Stimulated activated CD4-positive, alpha-beta T cell treated with anti-CD3 and anti-CD28 coated beads, Interleukin-12 subunit alpha, Interleukin-12 subunit beta, amount 100 ng/mL, for 4 hours (primary cell): ENCODE results near the gene TOP3A.
A peak's percentile ranks its signal among the peaks of the same experiment; 100 is the strongest.
"Not testable (repeated sequence)": the region's sequence is repeated elsewhere in the genome, so short reads cannot be mapped to it uniquely, and the experiment has no call there.

ENCODE experiments used
- DNase-seq: peaks from one replicate; pipeline ENCODE4 v3.0.0-alpha.2; 2020

TOP3A gene

GRCh38 chr17:18314731-18315561, at the start of gene TOP3A, which contains the start of gene SMCR8:
TSS of gene TOP3A (minus strand) at chr17:18314994. CDS start at chr17:18314778, 216 bp downstream.
TSS of gene SMCR8 (plus strand) at chr17:18315293. CDS start at chr17:18315790, 497 bp downstream.
- peak; percentile 97 for DNase-seq

GRCh38 chr17:18364166-18364565, 49.4 kb upstream of the TOP3A start:
- no peak for DNase-seq

- peak; percentile 88 for DNase-seq
Observed at GRCh38 chr17:18363101-18364049, 48.6 kb upstream of the TOP3A start, which contains the start of gene SHMT1. TSS of gene SHMT1 (minus strand) at chr17:18363550. CDS start at chr17:18355981, 7,569 bp downstream.

- no peak for DNase-seq
Observed at GRCh38 chr17:18362698-18363100, 47.9 kb upstream of the TOP3A start.

- no peak for DNase-seq
Observed at GRCh38 chr17:18361837-18362697, 47.3 kb upstream of the TOP3A start.

GRCh38 chr17:18360518-18360917, 45.7 kb upstream of the TOP3A start:
- DNase-seq = no peak

GRCh38 chr17:18356624-18357023, 41.8 kb upstream of the TOP3A start:
- DNase-seq = no peak

- no peak for DNase-seq
Observed at GRCh38 chr17:18353541-18353940, 38.7 kb upstream of the TOP3A start.

- DNase-seq = no peak
Observed at GRCh38 chr17:18344021-18344420, 29.2 kb upstream of the TOP3A start.

GRCh38 chr17:18339933-18340332, 25.1 kb upstream of the TOP3A start:
- DNase-seq = no peak

GRCh38 chr17:18338158-18338557, 23.4 kb upstream of the TOP3A start:
- DNase-seq = not testable (repeated sequence)

- DNase-seq = no peak
Observed at GRCh38 chr17:18332909-18333489, 18.2 kb upstream of the TOP3A start.

- DNase-seq = no peak
Observed at GRCh38 chr17:18331879-18332278, 17.1 kb upstream of the TOP3A start.

- no peak for DNase-seq
Observed at GRCh38 chr17:18328643-18329204, 13.9 kb upstream of the TOP3A start.

- DNase-seq = no peak
Observed at GRCh38 chr17:18327556-18327955, 12.8 kb upstream of the TOP3A start.

- DNase-seq = no peak
Observed at GRCh38 chr17:18327093-18327492, 12.3 kb upstream of the TOP3A start.

GRCh38 chr17:18326572-18326971, 11.8 kb upstream of the TOP3A start:
- DNase-seq = no peak

- DNase-seq = no peak
Observed at GRCh38 chr17:18326039-18326438, 11.2 kb upstream of the TOP3A start.

GRCh38 chr17:18324140-18325050, 9.6 kb upstream of the TOP3A start:
- no peak for DNase-seq

GRCh38 chr17:18323507-18324139, 8.8 kb upstream of the TOP3A start:
- DNase-seq = no peak
